H1 (cell line): Measurements from ENCODE around the gene PYY. TPM values are rescaled to one million over a fixed set of nuclear protein-coding genes. Genes with fewer than 3 reads are reported as not detected.

Experiments
- CTCF ChIA-PET: fragments of 300-600 bp; sonication (Branson Sonifier 250); formaldehyde crosslinking; loops from one replicate; lab custom pipeline; 2021; ENCODE audit not compliant: partially characterized antibody; lab: Charles Lee
- POLR2A ChIA-PET: fragments of 300-600 bp; sonication (Branson Sonifier 250); formaldehyde crosslinking; loops from one replicate; lab custom pipeline; 2021; ENCODE audit warnings: inconsistent platforms; ENCODE audit not compliant: partially characterized antibody; lab: Charles Lee
- DNase-seq, 2 experiments: peaks; one replicate each; pipeline versions ENCODE4 v3.0.0 to v3.0.0-alpha.2; 2010 to 2022; ENCODE audit warnings: low spot score in 2 of 2, low read depth in 1 of 2, mixed read lengths in 1 of 2
- FAIRE-seq: peaks from 2 replicates; lab custom pipeline; 2011; peaks lifted over from hg19 to GRCh38; lab: Jason Lieb, UNC
- H2AFZ ChIP-seq: 2 replicates; pipeline ENCODE4 v1.8.1; 2012; ENCODE audit warnings: low read length, inconsistent platforms
- H2AK5ac ChIP-seq: 2 replicates; pipeline ENCODE4 v1.6.1; 2013; ENCODE audit warnings: low read depth, low read length
- H2BK120ac ChIP-seq: replicated peaks from 2 replicates; pipeline ENCODE3; 2013; ENCODE audit warnings: low read depth, low read length, inconsistent platforms
- H2BK12ac ChIP-seq: 2 replicates; pipeline ENCODE4 v1.6.1; 2013; ENCODE audit warnings: low read depth, low read length
- H2BK15ac ChIP-seq: 2 replicates; pipeline ENCODE4 v1.6.1; 2013; ENCODE audit warnings: low read length
- H2BK20ac ChIP-seq: 2 replicates; pipeline ENCODE4 v1.6.1; 2013; ENCODE audit warnings: low read length
- H2BK5ac ChIP-seq: 2 replicates; pipeline ENCODE4 v1.6.1; 2013; ENCODE audit warnings: low read depth, low read length
- H3K14ac ChIP-seq: 2 replicates; pipeline ENCODE4 v1.6.1; 2013; ENCODE audit warnings: inconsistent platforms; ENCODE audit not compliant: insufficient read length
- H3K18ac ChIP-seq: 2 replicates; pipeline ENCODE4 v1.6.1; 2013; ENCODE audit warnings: low read length; ENCODE audit errors: extremely low read depth
- H3K23ac ChIP-seq: 2 replicates; pipeline ENCODE4 v1.6.1; 2013; ENCODE audit warnings: inconsistent platforms; ENCODE audit not compliant: insufficient read length
- H3K23me2 ChIP-seq: 2 replicates; pipeline ENCODE4 v1.6.1; 2013; ENCODE audit warnings: low read depth, low read length
- H3K27ac ChIP-seq: 2 replicates; pipeline ENCODE4 v1.6.1; 2011; ENCODE audit warnings: low read depth, low read length, inconsistent platforms
- H3K27me3 ChIP-seq, 4 experiments: replicated peaks in 1 of 4; 1 replicate in 1 of 4; 2 replicates in 3 of 4; pipeline versions ENCODE4 v1.6.1 to v1.8.1; 2011 to 2013; ENCODE audit warnings: low read length in 3 of 4, mild to moderate bottlenecking in 3 of 4, inconsistent platforms in 2 of 4, mixed read lengths in 2 of 4, moderate library complexity in 1 of 4; ENCODE audit not compliant: control insufficient read depth in 3 of 4, insufficient read depth in 3 of 4; ENCODE audit errors: extremely low read depth in 1 of 4
- H3K36me3 ChIP-seq, 4 experiments: 2 replicates each; pipeline versions ENCODE4 v1.6.1 to v1.8.1; 2011 to 2013; ENCODE audit warnings: mild to moderate bottlenecking in 4 of 4, low read length in 3 of 4, moderate library complexity in 2 of 4, control low read depth in 1 of 4, inconsistent platforms in 1 of 4; ENCODE audit not compliant: insufficient read depth in 4 of 4, control insufficient read depth in 2 of 4
- H3K4ac ChIP-seq: replicated peaks from 2 replicates; pipeline ENCODE3; 2013; ENCODE audit warnings: low read length, low read depth, mixed read lengths, inconsistent platforms; ENCODE audit not compliant: insufficient read length
- H3K4me1 ChIP-seq, 4 experiments: replicated peaks in 1 of 4; 1 replicate in 1 of 4; 2 replicates in 3 of 4; pipeline versions ENCODE4 v1.6.1 to v1.8.1; 2011 to 2013; ENCODE audit warnings: low read length in 3 of 4, inconsistent platforms in 2 of 4, mixed read lengths in 1 of 4; ENCODE audit not compliant: insufficient read depth in 4 of 4, control insufficient read depth in 3 of 4
- H3K4me2 ChIP-seq, 2 experiments: 2 replicates each; pipeline versions ENCODE4 v1.6.1 to v1.8.1; 2011 to 2013; ENCODE audit warnings: low read depth in 2 of 2, low read length in 2 of 2, control low read depth in 1 of 2, inconsistent platforms in 1 of 2, mild to moderate bottlenecking in 1 of 2; ENCODE audit not compliant: insufficient read depth in 1 of 2
- H3K4me3 ChIP-seq, 4 experiments: fragments of 200-600, 300-600 bp in 1 of 4; sonication (generic), shearing (Covaris generic), sonication (Bioruptor Twin) in 1 of 4; 2 replicates each; pipeline versions ENCODE4 v1.5.1 to v1.8.1; 2011 to 2016; ENCODE audit warnings: low read length in 4 of 4, low read depth in 3 of 4, control low read depth in 2 of 4, inconsistent platforms in 2 of 4, mild to moderate bottlenecking in 2 of 4, mixed read lengths in 1 of 4, moderate library complexity in 1 of 4; ENCODE audit not compliant: insufficient read depth in 2 of 4; ENCODE audit errors: extremely low read depth in 1 of 4
- H3K56ac ChIP-seq: replicated peaks from 2 replicates; pipeline ENCODE3; 2013; ENCODE audit warnings: low read depth, mild to moderate bottlenecking, mixed read lengths, low read length, inconsistent platforms; ENCODE audit not compliant: insufficient read length
- H3K79me1 ChIP-seq: 2 replicates; pipeline ENCODE4 v1.6.1; 2013; ENCODE audit warnings: low read depth, low read length, control low read depth
- H3K79me2 ChIP-seq, 2 experiments: 2 replicates each; pipeline versions ENCODE4 v1.6.1 to v1.8.1; 2012 to 2013; ENCODE audit warnings: low read length in 2 of 2, mild to moderate bottlenecking in 2 of 2, inconsistent platforms in 1 of 2; ENCODE audit not compliant: insufficient read depth in 2 of 2, control insufficient read depth in 1 of 2
- H3K9ac ChIP-seq, 4 experiments: replicated peaks in 1 of 4; 1 replicate in 1 of 4; 2 replicates in 3 of 4; pipeline versions ENCODE4 v1.6.1 to v1.8.1; 2011 to 2013; ENCODE audit warnings: low read depth in 3 of 4, low read length in 3 of 4, control low read depth in 2 of 4, mild to moderate bottlenecking in 2 of 4, moderate library complexity in 2 of 4, inconsistent platforms in 1 of 4; ENCODE audit errors: extremely low read depth in 1 of 4
- H3K9me3 ChIP-seq, 2 experiments: 2 replicates each; pipeline versions ENCODE4 v1.6.1 to v1.8.1; 2012 to 2013; ENCODE audit warnings: mild to moderate bottlenecking in 2 of 2, moderate library complexity in 2 of 2, control low read depth in 1 of 2, inconsistent platforms in 1 of 2, low read depth in 1 of 2, low read length in 1 of 2, mixed read lengths in 1 of 2; ENCODE audit not compliant: insufficient read depth in 2 of 2
- H4K20me1 ChIP-seq, 2 experiments: replicated peaks in 1 of 2; 2 replicates each; pipeline versions ENCODE3 to v1.8.1; 2011 to 2013; ENCODE audit warnings: inconsistent platforms in 2 of 2, low read length in 2 of 2, mild to moderate bottlenecking in 1 of 2; ENCODE audit not compliant: insufficient read depth in 2 of 2, control insufficient read depth in 1 of 2
- H4K5ac ChIP-seq: 2 replicates; pipeline ENCODE4 v1.6.1; 2013; ENCODE audit warnings: low read length, low read depth, mixed read lengths, inconsistent platforms; ENCODE audit not compliant: insufficient read length
- H4K8ac ChIP-seq: 2 replicates; pipeline ENCODE4 v1.8.0; 2013; ENCODE audit warnings: mild to moderate bottlenecking, moderate library complexity, low read length, inconsistent platforms; ENCODE audit not compliant: insufficient read depth; ENCODE audit errors: extremely low read depth
- H4K91ac ChIP-seq: replicated peaks from 2 replicates; pipeline ENCODE3; 2013; ENCODE audit warnings: low read length, mixed read lengths, inconsistent platforms; ENCODE audit not compliant: insufficient read length
- CREB1 ChIP-seq: IDR thresholded peaks from 2 replicates; pipeline ENCODE4 v1.6.1; 2012; ENCODE audit warnings: inconsistent platforms
- EZH2 ChIP-seq: fragments of 200-600 bp; sonication (generic); IDR thresholded peaks from 2 replicates; pipeline ENCODE4 v1.7.1; 2012; ENCODE audit warnings: low read depth, mild to moderate bottlenecking, moderate library complexity, low read length, inconsistent platforms; ENCODE audit not compliant: severe bottlenecking
- GABPA ChIP-seq: IDR thresholded peaks from 2 replicates; pipeline ENCODE4 v1.6.1; 2011; ENCODE audit warnings: mild to moderate bottlenecking, low read length, moderate library complexity, borderline replicate concordance; ENCODE audit not compliant: insufficient read depth
- MAFK ChIP-seq: IDR thresholded peaks from 2 replicates; pipeline ENCODE4 v1.6.1; 2012; ENCODE audit warnings: low read depth, mild to moderate bottlenecking, improper control_type of control experiment, low read length
- NANOG ChIP-seq: IDR thresholded peaks from 2 replicates; pipeline ENCODE4 v1.6.1; 2011; ENCODE audit warnings: low read length, low read depth, mild to moderate bottlenecking, inconsistent platforms; ENCODE audit not compliant: insufficient read depth, poor library complexity, severe bottlenecking
- NRF1 ChIP-seq: IDR thresholded peaks from 2 replicates; pipeline ENCODE4 v1.6.1; 2011; ENCODE audit warnings: mild to moderate bottlenecking, low read depth, low read length, improper control_type of control experiment
- PHF8 ChIP-seq: fragments of 200-600 bp; sonication (generic); conservative IDR thresholded peaks from 2 replicates; pipeline ENCODE4 v1.7.1; 2012; ENCODE audit warnings: low read depth, mild to moderate bottlenecking, inconsistent platforms, low read length, moderate library complexity
- RAD21 ChIP-seq, 2 experiments: IDR thresholded peaks in 1 of 2; conservative IDR thresholded peaks in 1 of 2; 2 replicates each; pipeline ENCODE4 v1.6.1; 2011; ENCODE audit warnings: low read depth in 2 of 2, low read length in 2 of 2, improper control_type of control experiment in 1 of 2, inconsistent platforms in 1 of 2, mild to moderate bottlenecking in 1 of 2, moderate library complexity in 1 of 2
- SIN3A ChIP-seq, 2 experiments: IDR thresholded peaks in 1 of 2; conservative IDR thresholded peaks in 1 of 2; 2 replicates each; pipeline ENCODE4 v1.6.1; 2011 to 2012; ENCODE audit warnings: low read length in 2 of 2, improper control_type of control experiment in 1 of 2, low read depth in 1 of 2, mild to moderate bottlenecking in 1 of 2
- TCF12 ChIP-seq: IDR thresholded peaks from 2 replicates; pipeline ENCODE4 v1.6.1; 2011; ENCODE audit warnings: low read depth, mild to moderate bottlenecking, low read length
- TEAD4 ChIP-seq: IDR thresholded peaks from 2 replicates; pipeline ENCODE4 v1.6.1; 2012; ENCODE audit warnings: low read depth, low read length, inconsistent platforms, mixed read lengths
- YY1 ChIP-seq: IDR thresholded peaks from 2 replicates; pipeline ENCODE4 v1.6.1; 2011; ENCODE audit warnings: low read depth, mild to moderate bottlenecking, low read length
- ZNF274 ChIP-seq: IDR thresholded peaks from 2 replicates; pipeline ENCODE4 v1.7.0; 2012; ENCODE audit warnings: low read length, borderline replicate concordance; ENCODE audit errors: extremely low read depth
- WGBS, 2 experiments: shearing (Covaris generic) in 1 of 2; methylation state at CpG; one replicate each; pipeline versions ENCODE4 v1.1.6 to v1.1.7; 2013 to 2015; ENCODE audit warnings: low lambda C conversion rate in 2 of 2, mixed read lengths in 2 of 2, inconsistent platforms in 1 of 2, low coverage in 1 of 2, missing lambda C conversion rate in 1 of 2; ENCODE audit not compliant: insufficient replicate concordance in 2 of 2, insufficient coverage in 1 of 2, insufficient read length in 1 of 2; ENCODE audit errors: extremely low coverage in 1 of 2, missing lambda C conversion rate in 1 of 2; 5-methylcytosine and 5-hydroxymethylcytosine counted together
- polyA plus RNA-seq, 7 experiments: library from polyadenylated mRNA; depleted of rRNA in 3 of 7; stranded (reverse) in 5 of 7; unstranded in 2 of 7; fragments of >200 nt in 5 of 7; fragments of 200-250 nt in 2 of 7; gene quantifications; 1 replicate in 5 of 7; 2 replicates in 1 of 7; 4 replicates in 1 of 7; pipeline versions ENCODE4 v1.2.1 to v1.2.3, GENCODE V29; 2011 to 2013; ENCODE audit warnings: missing spikeins in 2 of 7, mixed read lengths in 2 of 7
- total RNA-seq: library from RNA; stranded (reverse); fragmentation: NEBNext Ultra II Directional; extraction: Animal tissue kit (Norgen Biotek cat#: 25700); gene quantifications from 2 replicates; pipeline ENCODE4 v1.2.1, GENCODE V29; 2021

Gene PYY
- total and polyA plus RNA-seq, 2 of the 8 experiments (the other 6 are each of a cell fraction or from before 2014, with no cell fraction given): 0.93 to 3.4 TPM

DNA sequence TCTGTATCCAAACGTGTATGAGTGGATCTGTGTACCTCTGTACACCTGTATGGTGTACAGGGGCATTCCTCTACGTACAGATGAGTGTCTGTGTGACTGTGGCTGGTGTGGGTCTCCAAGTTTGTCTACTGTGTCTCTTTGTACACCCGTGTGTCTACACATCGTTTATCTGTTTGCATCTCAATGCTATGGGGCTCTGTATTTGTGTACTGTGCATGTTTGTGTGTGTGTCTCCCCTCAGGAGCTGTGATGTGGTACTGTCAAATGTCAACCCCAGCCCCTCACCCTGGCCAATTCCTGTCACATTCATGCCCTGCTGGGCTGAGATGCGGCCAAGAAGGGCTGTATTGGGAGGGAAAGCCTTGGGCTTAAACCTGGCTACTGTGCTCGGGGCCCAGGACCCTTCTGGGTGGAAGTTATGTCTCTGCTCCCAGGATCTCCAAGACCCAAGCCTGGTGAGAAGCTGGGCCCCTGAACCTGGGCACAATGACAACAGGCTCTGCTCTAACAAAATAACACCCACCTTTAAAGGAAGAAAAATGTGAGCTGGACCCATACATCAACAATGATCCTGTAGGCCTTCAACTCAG, 47.2 kb upstream of the PYY start:
- Histone ChIP-seq H2BK12ac (no peak overlapping the region), H3K36me3 (no peaks in the 10 kb centered on the region), H3K27me3 (peaks cover 0 to 19% (median 16%) of the 10 kb centered on the region in 4 experiments; a peak in 6 of 7 replicates), H2BK120ac (no peak overlapping the region), H3K14ac (no peak overlapping the region), H3K9ac (no peak overlapping the region), H3K23ac (no peak overlapping the region), H3K4ac (no peak overlapping the region), H4K91ac (no peak overlapping the region), H3K56ac (no peak overlapping the region), H3K79me1 (no peaks in the 10 kb centered on the region), H3K18ac (no peak overlapping the region), H2BK5ac (no peak overlapping the region), H3K4me2 (no peak overlapping the region), H4K8ac (no peak overlapping the region), H4K20me1 (peaks cover 0 to 6% of the 10 kb centered on the region in 2 experiments), H2AK5ac (no peak overlapping the region), H4K5ac (no peak overlapping the region), H3K79me2 (no peaks in the 10 kb centered on the region), H3K9me3 (no peaks in the 10 kb centered on the region), H3K23me2 (peaks cover 16% of the 10 kb centered on the region), H2AFZ (no peak overlapping the region), H3K4me3 (no peak overlapping the region), H2BK15ac (no peak overlapping the region), H2BK20ac (no peak overlapping the region), H3K27ac (no peak overlapping the region), H3K4me1 (peaks cover 0 to 8% (median 4%) of the 10 kb centered on the region in 4 experiments; a peak in 5 of 7 replicates)
- FAIRE-seq: no peak
- ChIA-PET CTCF (interaction anchor here (0.6 to 22.7 kb wide), 9 partner anchors 11 to 349 kb away, joined by 3 to 416 read pairs (median 4); partner anchors contain the start of gene PPY), POLR2A (interaction anchor here (2.1 kb wide), 1 partner anchor 66 kb away, joined by 8 read pairs; the partner anchor contains the start of gene LSM12)
- no peak for DNase-seq
- 91% methylated on average over 6 of the region's 6 CpGs; no CpG with 5 or more reads in 1 of the 2 experiments for WGBS, 2 experiments
- no peak for TF ChIP-seq NANOG
- TF ChIP-seq SIN3A (conservative IDR thresholded peaks at IDR 0.05 in 1 of 2, IDR thresholded peaks at IDR 0.05 in 1 of 2; ENCODE audit: low read depth in 1 of 2, low read length in 2 of 2): no peak
- no peak for TF ChIP-seq YY1
- no peak for TF ChIP-seq ZNF274
- TF ChIP-seq TCF12: no peak
- TF ChIP-seq RAD21 (IDR thresholded peaks at IDR 0.05 in 1 of 2, conservative IDR thresholded peaks at IDR 0.05 in 1 of 2; ENCODE audit: low read depth in 2 of 2, low read length in 2 of 2): no peak
- TF ChIP-seq PHF8: no peak
- no peak for TF ChIP-seq NRF1
- no peak for TF ChIP-seq EZH2
- no peak for TF ChIP-seq GABPA
- TF ChIP-seq TEAD4: no peak
- TF ChIP-seq CREB1: no peak
- TF ChIP-seq MAFK: no peak
